Aorta (tissue), 5 donors: ENCODE data around the gene KCND2. TPM values are rescaled to one million over a fixed set of nuclear protein-coding genes. Genes with fewer than 3 reads are reported as not detected.

Experiments used
- ATAC-seq: fragments of 200-7000 bp; cut with Tn5 transposase; one replicate; pipeline ENCODE4 v1.9.1; 2022; ENCODE audit warnings: moderate library complexity; ENCODE audit not compliant: low FRiP score
- DNase-seq, 2 donors: peaks; one replicate each; pipeline ENCODE4 v3.0.0-alpha.2; 2020
- H3K27ac ChIP-seq, 2 donors: one replicate each; pipeline ENCODE4 v1.5.1; 2013; ENCODE audit warnings: low read length in 2 of 2, mild to moderate bottlenecking in 2 of 2, moderate library complexity in 2 of 2, control low read depth in 1 of 2, inconsistent platforms in 1 of 2, low read depth in 1 of 2
- H3K27me3 ChIP-seq, 2 donors: one replicate each; pipeline ENCODE4 v1.6.1; 2013; ENCODE audit warnings: control low read depth in 1 of 2, low read length in 1 of 2, mild to moderate bottlenecking in 1 of 2, moderate library complexity in 1 of 2; ENCODE audit not compliant: insufficient read depth in 2 of 2, control insufficient read depth in 1 of 2
- H3K36me3 ChIP-seq, 2 donors: one replicate each; pipeline ENCODE4 v1.6.1; 2013; ENCODE audit warnings: control low read depth in 1 of 2, low read length in 1 of 2, mild to moderate bottlenecking in 1 of 2; ENCODE audit not compliant: insufficient read depth in 2 of 2, control insufficient read depth in 1 of 2
- H3K4me1 ChIP-seq, 2 donors: one replicate each; pipeline ENCODE4 v1.6.1; 2013; ENCODE audit warnings: low read length in 2 of 2, control low read depth in 1 of 2, mild to moderate bottlenecking in 1 of 2, moderate library complexity in 1 of 2; ENCODE audit not compliant: insufficient read depth in 2 of 2, control insufficient read depth in 1 of 2
- H3K4me3 ChIP-seq, 2 donors: one replicate each; pipeline ENCODE4 v1.5.1; 2013; ENCODE audit warnings: low read length in 2 of 2, control low read depth in 1 of 2, mild to moderate bottlenecking in 1 of 2
- H3K9me3 ChIP-seq: one replicate; pipeline ENCODE4 v1.6.1; 2013; ENCODE audit warnings: mild to moderate bottlenecking, low read length; ENCODE audit not compliant: control insufficient read depth
- WGBS, 2 donors: extraction: QIAGEN DNeasy Blood & Tissue Kit; methylation state at CpG; one replicate each; pipeline ENCODE4 v1.1.7; 2013; 5-methylcytosine and 5-hydroxymethylcytosine counted together
- intact Hi-C, 2 donors: fragments of 100-400 bp; cut with DNase I; formaldehyde crosslinking; loops; one replicate each; pipeline versions ENCODE4 v1.14.2 to v1.15.0; 2022
- polyA plus RNA-seq, 2 donors: library from polyadenylated mRNA; stranded (reverse); fragments of 200-250 nt; gene quantifications; one replicate each; pipeline ENCODE4 v1.2.3, GENCODE V29; 2013
- total RNA-seq, 2 donors: library from RNA; stranded (reverse); fragmentation: NEBNext Ultra II Directional; extraction: Animal tissue kit (Norgen Biotek cat#: 25700); gene quantifications; one replicate each; pipeline ENCODE4 v1.2.1, GENCODE V29; 2021
- donor health status: healthy with polysubstance abuse.
- donor health status: Bipolar disorder and iron deficiency.
- donor health status: DM: no; HTN: no; CAD: no.
- donor health status: DM: no; HTN: no; CAD: no.
- donor health status: DM: yes; HTN: yes; CAD: no.

The KCND2 gene
- total and polyA plus RNA-seq, 4 donors = 1.9 to 4.2 TPM; not detected in 2

DNA sequence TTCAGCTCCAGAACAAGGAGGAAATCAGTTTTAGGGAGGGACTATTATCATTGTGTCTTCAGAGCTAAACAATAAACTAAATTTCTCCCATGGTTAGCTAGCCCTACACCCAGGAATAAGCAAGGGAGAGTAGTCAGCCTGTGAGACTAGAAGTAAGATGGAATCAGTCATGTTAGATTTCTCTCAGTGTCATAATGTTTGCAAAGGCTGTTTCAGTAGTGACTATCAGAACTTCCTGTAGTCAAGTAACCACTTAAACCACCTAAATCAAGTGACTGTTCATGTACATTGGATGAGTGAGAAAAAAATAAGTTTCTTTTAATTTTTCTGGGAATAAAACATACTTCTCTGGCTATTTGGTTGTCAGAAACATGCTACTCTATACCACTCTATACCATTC, 121.6 kb downstream of the KCND2 start:
- H3K4me3 ChIP-seq = no peak overlapping the region
- ATAC-seq (no peak), DNase-seq (no peak)
- intact Hi-C loops = no loop called here
- H3K36me3 ChIP-seq = no peaks in the 10 kb centered on the region
- H3K9me3 ChIP-seq = peaks cover 1% of the 10 kb centered on the region
- H3K27me3 ChIP-seq = no peaks in the 10 kb centered on the region
- H3K4me1 ChIP-seq = no peaks in the 10 kb centered on the region
- no peak overlapping the region for H3K27ac ChIP-seq

DNA sequence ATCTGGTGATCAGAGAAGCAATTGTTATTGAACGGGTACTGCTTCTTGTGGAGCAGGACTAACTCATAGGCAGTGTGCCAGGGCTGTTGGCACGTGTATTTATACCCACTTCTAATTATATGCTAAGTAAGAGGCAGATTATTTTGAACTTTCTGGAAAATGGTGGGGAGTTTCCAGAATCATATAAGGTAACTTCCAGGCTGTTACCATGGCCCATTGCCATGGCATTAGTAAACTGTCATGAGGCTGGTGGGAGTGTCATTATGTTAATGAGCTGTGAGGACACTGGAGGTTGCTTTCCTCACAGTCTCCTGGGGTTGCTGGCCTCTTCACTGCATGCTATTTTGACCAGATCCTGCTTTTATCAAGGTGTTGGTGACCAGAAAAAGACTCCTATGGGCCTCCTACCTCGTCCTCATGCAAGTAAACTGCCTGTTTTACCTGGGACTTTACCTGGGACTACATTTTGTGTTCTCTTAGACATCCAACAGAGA, 122.6 kb downstream of the KCND2 start:
- WGBS, 2 donors = 58 to 78% methylated on average over 3 of the region's 3 CpGs
- intact Hi-C loops = no loop called here
- ATAC-seq (no peak), DNase-seq (no peak)
- Histone ChIP-seq H3K36me3 (no peaks in the 10 kb centered on the region), H3K4me1 (no peaks in the 10 kb centered on the region), H3K27me3 (no peaks in the 10 kb centered on the region), H3K4me3 (no peak overlapping the region), H3K9me3 (peaks cover 1% of the 10 kb centered on the region), H3K27ac (no peak overlapping the region)

DNA sequence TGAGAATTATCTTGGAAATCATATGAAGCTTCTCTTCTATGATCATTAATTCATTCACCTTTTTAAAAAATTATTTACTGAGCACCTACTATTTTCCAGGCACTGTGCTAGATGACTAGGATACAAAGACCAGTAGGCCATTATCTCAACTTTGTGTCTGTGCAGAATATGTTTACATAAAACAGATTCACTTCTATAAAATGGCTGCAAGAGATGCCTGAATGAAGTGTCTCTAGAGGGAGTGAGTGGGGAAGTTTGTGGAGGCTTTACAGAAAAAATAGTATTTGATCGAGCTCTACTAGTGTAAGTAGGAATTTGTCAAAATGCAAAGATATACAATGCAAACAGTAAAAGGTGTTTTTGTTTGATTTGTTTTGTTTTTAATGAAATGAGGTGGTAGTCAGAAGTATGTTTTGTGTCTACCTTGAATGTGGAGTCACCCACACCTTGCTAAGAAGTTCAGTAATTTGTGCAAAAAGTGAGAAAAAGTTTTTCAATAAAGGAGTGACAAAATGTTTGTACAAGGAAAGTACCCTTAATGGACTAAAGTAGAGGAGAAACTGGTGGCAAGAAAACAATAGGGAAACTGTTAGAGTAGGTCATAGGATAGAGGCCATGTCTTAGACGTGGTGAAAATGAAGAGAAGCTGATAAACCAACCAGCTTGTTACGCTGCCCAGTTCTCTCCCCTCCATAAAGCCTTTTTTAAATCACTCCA, 125.5 kb downstream of the KCND2 start:
- Histone ChIP-seq H3K9me3 (no peaks in the 10 kb centered on the region), H3K27me3 (no peaks in the 10 kb centered on the region), H3K4me3 (no peak overlapping the region), H3K4me1 (no peaks in the 10 kb centered on the region), H3K36me3 (no peaks in the 10 kb centered on the region), H3K27ac (no peak overlapping the region)
- intact Hi-C loops = no loop called here
- 75% methylated on average over 3 of the region's 3 CpGs for WGBS, 2 donors
- DNase-seq (no peak), ATAC-seq (no peak)

DNA sequence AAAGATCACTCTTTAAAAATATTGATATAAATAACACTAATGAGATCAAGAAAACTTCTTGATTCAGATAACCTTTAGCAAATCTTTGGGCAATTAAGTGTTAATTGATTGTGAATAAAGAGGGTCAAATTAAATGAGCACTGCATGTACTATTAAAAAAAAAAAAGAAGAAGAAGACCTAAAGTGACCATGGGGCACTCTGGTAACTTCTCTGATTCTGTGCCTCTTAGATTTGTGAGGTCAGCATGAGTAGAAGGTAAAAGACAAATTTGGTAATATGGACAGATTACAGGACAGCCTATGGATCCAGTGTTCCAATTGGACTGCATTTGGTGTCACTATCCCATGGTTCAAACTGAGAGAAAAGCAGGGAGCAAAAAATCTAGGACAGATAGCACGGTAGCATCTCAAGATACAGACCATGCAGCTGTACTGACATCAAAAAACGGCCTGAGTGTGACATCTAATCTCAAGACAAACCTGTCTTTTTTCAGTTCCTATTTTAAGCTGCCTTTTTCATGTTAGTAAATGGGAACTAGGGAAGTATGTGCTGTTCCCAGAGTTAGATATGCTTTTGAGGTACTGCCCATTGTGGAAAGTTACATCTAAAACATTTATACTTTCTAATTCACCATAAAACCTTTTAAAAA, 128.0 kb downstream of the KCND2 start:
- DNase-seq (no peak), ATAC-seq (no peak)
- WGBS, 2 donors = 32 to 41% methylated on average over 2 of the region's 2 CpGs
- intact Hi-C loops = no loop called here
- no peaks in the 10 kb centered on the region for H3K9me3 ChIP-seq
- H3K27ac ChIP-seq = no peak overlapping the region
- H3K27me3 ChIP-seq = no peaks in the 10 kb centered on the region
- no peaks in the 10 kb centered on the region for H3K36me3 ChIP-seq
- no peak overlapping the region for H3K4me3 ChIP-seq
- H3K4me1 ChIP-seq = no peaks in the 10 kb centered on the region

DNA sequence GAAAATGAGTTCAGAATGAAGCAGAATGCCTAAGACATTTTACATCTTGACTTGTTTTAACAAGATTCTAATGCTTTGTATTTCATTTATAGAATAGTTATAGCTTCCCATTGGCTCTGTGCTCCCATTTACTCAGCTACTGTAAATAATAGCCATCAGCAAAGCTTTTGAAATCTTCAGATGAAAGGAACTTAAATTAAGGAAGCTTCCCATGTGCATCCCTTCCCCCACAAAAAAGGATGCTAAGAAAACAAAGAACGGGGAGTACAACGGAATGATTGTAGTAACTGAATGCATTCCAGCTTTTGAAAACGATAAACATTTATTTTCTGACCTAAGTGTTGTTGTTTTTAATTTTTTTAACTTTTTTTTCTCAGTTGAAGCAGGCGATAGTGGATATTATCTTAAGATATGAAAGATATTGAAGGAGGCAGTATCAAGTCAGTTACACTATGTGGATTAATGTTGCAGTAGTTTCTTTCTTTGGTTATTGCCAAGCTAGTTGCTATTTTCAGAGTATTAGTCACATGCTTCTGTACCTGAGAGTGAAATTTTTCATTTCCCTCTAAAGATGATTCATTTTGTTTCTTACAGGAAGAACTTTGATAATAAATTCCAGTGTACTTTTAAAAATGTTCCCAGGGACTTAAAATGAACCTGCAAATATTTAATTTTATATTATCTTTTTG, 129.2 kb downstream of the KCND2 start:
- ATAC-seq = no peak
- Histone ChIP-seq H3K9me3 (no peaks in the 10 kb centered on the region), H3K4me1 (no peaks in the 10 kb centered on the region), H3K27me3 (no peaks in the 10 kb centered on the region), H3K36me3 (no peaks in the 10 kb centered on the region), H3K27ac (no peak overlapping the region), H3K4me3 (no peak overlapping the region)
- WGBS, 2 donors = 6% methylated on average over 4 of the region's 4 CpGs
- DNase-seq = no peak
- intact Hi-C loops = no loop called here

DNA sequence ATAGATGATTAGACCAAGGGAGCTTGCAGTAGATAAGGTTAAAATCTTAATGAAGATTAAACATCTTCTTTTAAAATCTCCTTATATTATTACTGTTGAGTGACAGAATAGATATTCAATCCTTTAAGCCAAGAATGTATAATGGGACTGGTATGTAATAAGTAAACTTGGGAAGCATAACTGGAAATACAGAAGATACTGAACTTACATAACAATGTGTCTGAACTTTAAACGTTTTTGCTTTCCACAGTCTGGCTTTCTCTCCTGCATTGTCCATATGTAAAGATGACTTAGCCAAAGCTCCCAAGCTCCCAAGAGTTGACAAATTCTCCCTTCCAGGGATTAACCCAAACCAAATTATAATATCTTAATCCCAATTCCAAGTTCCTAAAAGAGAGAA, 129.8 kb downstream of the KCND2 start:
- no peaks in the 10 kb centered on the region for H3K4me1 ChIP-seq
- intact Hi-C loops = no loop called here
- no peak overlapping the region for H3K27ac ChIP-seq
- H3K36me3 ChIP-seq = no peaks in the 10 kb centered on the region
- H3K4me3 ChIP-seq = no peak overlapping the region
- H3K9me3 ChIP-seq = no peaks in the 10 kb centered on the region
- 1 to 3% methylated on average over 1 of the region's 1 CpG for WGBS, 2 donors
- H3K27me3 ChIP-seq = no peaks in the 10 kb centered on the region
- no peak for ATAC-seq
- DNase-seq = no peak

DNA sequence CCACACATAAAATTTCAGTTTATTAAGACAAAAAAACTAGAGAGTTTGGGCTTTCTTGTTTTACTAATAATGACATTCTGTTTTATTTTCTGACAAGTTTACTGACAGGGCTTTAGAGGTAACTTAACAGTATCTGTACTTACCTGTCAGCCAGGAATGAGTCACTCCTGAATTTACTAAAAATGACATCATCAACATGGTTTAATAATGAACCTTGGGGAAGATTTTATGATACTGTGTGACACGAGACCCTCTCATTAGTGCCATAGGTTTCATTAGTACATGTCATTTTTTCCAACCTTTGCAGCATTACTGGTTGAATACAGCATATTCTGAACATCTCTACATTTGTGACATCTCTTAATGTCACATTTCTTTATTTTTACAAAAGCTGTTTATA, 131.1 kb downstream of the KCND2 start:
- DNase-seq (no peak), ATAC-seq (no peak)
- H3K4me3 ChIP-seq = no peak overlapping the region
- H3K27me3 ChIP-seq = no peaks in the 10 kb centered on the region
- no peaks in the 10 kb centered on the region for H3K9me3 ChIP-seq
- H3K4me1 ChIP-seq = no peaks in the 10 kb centered on the region
- intact Hi-C loops = no loop called here
- H3K36me3 ChIP-seq = no peaks in the 10 kb centered on the region
- H3K27ac ChIP-seq = no peak overlapping the region
- 69 to 80% methylated on average over 1 of the region's 1 CpG for WGBS, 2 donors

DNA sequence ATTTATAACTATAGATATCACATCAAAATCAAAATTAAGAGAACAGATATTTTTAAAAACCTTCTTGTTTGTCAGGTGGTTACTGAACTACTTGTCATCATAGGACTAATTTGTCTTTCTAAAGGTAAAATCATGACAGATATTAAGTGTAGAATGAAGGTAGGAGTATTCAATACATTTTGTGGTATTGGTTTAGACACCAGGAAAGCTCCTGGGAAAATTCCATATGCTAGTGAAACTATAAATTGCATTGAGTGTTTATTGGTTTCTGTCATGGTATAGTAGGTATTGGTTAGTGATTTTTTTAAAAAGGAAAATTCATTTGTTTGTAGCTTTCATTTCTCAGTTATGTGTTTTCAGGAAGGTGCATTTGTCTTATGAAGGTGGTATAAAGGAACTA, 132.7 kb downstream of the KCND2 start:
- Histone ChIP-seq H3K27ac (no peak overlapping the region), H3K27me3 (no peaks in the 10 kb centered on the region), H3K4me1 (no peaks in the 10 kb centered on the region), H3K4me3 (no peak overlapping the region), H3K36me3 (no peaks in the 10 kb centered on the region), H3K9me3 (no peaks in the 10 kb centered on the region)
- DNase-seq = no peak
- ATAC-seq = no peak
- intact Hi-C loops = no loop called here

DNA sequence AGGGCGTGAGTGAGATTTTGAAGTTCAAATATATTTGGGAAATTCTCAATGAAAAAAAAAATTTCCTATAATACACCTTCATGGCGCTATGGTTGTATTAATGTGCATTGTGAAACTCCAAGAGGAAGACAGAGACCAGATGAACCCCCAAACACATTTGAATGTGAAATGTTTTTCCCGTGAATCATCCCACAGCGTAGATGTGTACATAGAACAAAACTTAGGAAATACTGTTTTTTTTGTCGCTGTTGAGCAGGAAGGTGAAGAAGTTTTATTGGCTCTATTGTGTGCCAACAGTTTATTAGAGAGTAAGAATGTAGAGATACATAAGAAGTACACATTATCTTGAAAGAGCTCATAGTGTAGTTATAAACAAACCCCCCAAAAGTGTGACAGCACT, 134.0 kb downstream of the KCND2 start:
- Histone ChIP-seq H3K36me3 (no peaks in the 10 kb centered on the region), H3K4me3 (no peak overlapping the region), H3K4me1 (no peaks in the 10 kb centered on the region), H3K27me3 (no peaks in the 10 kb centered on the region), H3K9me3 (no peaks in the 10 kb centered on the region), H3K27ac (no peak overlapping the region)
- ATAC-seq = no peak
- intact Hi-C loops = no loop called here
- WGBS, 2 donors = 81 to 84% methylated on average over 5 of the region's 5 CpGs
- no peak for DNase-seq
